Body of pancreas (tissue), 4 donors: ENCODE results near the gene APOB. TPM values are rescaled to one million over a fixed set of nuclear protein-coding genes. Genes with fewer than 3 reads are reported as not detected.

ENCODE experiments used
- ATAC-seq: fragments of 150-250 bp; one replicate; pipeline ENCODE4 v1.9.1; 2016
- DNase-seq, 4 donors: peaks; one replicate each; pipeline ENCODE4 v3.0.0-alpha.2; 2019
- H3K27ac ChIP-seq, 4 donors: fragments of 200-600 bp; sonication (generic); 1 replicate in 3 of 4; 2 replicates in 1 of 4; pipeline versions ENCODE4 v1.5.1 to v1.6.1; 2016 to 2019; ENCODE audit warnings: mild to moderate bottlenecking in 1 of 4, mixed read lengths in 1 of 4, moderate library complexity in 1 of 4
- H3K27me3 ChIP-seq, 2 donors: fragments of 200-600 bp; sonication (generic); one replicate each; pipeline ENCODE4 v1.6.0; 2016; ENCODE audit warnings: mild to moderate bottlenecking in 1 of 2
- H3K36me3 ChIP-seq, 2 donors: fragments of 200-600 bp; sonication (generic); replicated peaks in 1 of 2; 2 replicates each; pipeline ENCODE4 v1.5.1; 2016; ENCODE audit warnings: low read depth in 2 of 2; ENCODE audit not compliant: insufficient read depth in 1 of 2
- H3K4me1 ChIP-seq: fragments of 200-600 bp; sonication (generic); one replicate; pipeline ENCODE4 v1.6.0; 2016
- H3K4me3 ChIP-seq, 2 donors: fragments of 200-600 bp; sonication (generic); 1 replicate in 1 of 2; 2 replicates in 1 of 2; pipeline ENCODE4 v1.5.1; 2016 to 2019
- H3K9me3 ChIP-seq, 3 donors: fragments of 200-600 bp; sonication (generic); 1 replicate in 2 of 3; 2 replicates in 1 of 3; pipeline ENCODE4 v1.5.1; 2016
- POLR2A ChIP-seq, 3 donors: fragments of 450-650 bp; IDR thresholded peaks; one replicate each; pipeline ENCODE4 v1.6.1; 2016; ENCODE audit warnings: antibody characterized with exemption in 3 of 3, mild to moderate bottlenecking in 2 of 3
- WGBS, 2 donors: methylation state at CpG; one replicate each; pipeline ENCODE4 v1.1.5; 2017; 5-methylcytosine and 5-hydroxymethylcytosine counted together
- intact Hi-C: fragments of 100-400 bp; cut with DNase I; formaldehyde crosslinking; loops from one replicate; pipeline ENCODE4 v1.15.1; 2023
- total RNA-seq, 2 donors: library from RNA; depleted of rRNA; stranded (reverse); fragments of >200 nt; gene quantifications; one replicate each; pipeline ENCODE4 v1.1.0, GENCODE V29; 2016
- TF ChIP-seq, protein P1 (sequence below), 7 experiments: fragments of 450-650 bp in 4 of 7; fragments of 200-600 bp in 3 of 7; sonication (generic) in 3 of 7; IDR thresholded peaks; one replicate each; pipeline ENCODE4 v1.5.1; 2016 to 2019; ENCODE audit warnings: antibody characterized with exemption in 7 of 7

Gene APOB
- total RNA-seq, 2 donors from 2014 or later = 0.66 to 0.78 TPM

DNA sequence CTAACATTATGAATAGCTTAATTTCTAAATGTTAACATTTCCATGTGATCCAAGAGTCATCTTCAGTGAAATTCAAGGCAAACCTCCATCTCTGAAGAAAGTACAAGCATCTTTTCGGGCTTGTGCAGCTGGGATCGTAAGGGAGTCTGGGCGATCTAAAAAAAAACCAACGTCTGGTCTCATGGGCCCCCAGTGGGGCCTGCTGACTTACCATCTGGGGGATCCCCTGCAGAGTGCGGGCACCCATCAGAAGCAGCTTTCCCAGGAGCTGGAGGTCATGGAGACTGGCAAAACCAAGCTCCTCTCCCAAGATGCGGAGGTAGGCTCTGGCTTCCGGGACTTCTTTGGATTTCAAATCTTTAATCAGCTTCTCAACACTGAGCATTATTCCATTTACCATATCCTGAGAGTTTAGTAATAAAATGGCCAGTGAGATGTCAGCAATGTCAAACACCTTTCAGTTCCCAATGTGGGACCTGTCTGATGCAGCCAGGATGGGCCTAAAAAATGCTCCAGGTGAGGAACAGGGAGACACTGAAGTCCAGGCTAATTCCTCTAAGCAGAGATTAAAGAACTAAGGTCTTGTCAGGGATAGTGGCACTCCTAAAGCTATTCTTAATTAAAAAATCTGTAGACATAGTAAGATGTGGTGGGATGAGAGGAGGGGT lies 19.0 kb downstream of the APOB start:
- Histone ChIP-seq H3K9me3 (no peaks in the 10 kb centered on the region), H3K36me3 (no peaks in the 10 kb centered on the region), H3K27ac (no peak overlapping the region), H3K4me1 (no peaks in the 10 kb centered on the region), H3K27me3 (no peaks in the 10 kb centered on the region), H3K4me3 (no peak overlapping the region)
- DNase-seq (no peak), ATAC-seq (no peak)
- TF ChIP-seq, protein P1, sequence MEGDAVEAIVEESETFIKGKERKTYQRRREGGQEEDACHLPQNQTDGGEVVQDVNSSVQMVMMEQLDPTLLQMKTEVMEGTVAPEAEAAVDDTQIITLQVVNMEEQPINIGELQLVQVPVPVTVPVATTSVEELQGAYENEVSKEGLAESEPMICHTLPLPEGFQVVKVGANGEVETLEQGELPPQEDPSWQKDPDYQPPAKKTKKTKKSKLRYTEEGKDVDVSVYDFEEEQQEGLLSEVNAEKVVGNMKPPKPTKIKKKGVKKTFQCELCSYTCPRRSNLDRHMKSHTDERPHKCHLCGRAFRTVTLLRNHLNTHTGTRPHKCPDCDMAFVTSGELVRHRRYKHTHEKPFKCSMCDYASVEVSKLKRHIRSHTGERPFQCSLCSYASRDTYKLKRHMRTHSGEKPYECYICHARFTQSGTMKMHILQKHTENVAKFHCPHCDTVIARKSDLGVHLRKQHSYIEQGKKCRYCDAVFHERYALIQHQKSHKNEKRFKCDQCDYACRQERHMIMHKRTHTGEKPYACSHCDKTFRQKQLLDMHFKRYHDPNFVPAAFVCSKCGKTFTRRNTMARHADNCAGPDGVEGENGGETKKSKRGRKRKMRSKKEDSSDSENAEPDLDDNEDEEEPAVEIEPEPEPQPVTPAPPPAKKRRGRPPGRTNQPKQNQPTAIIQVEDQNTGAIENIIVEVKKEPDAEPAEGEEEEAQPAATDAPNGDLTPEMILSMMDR (IDR thresholded peaks at IDR 0.05) = no peak
- no peak for TF ChIP-seq POLR2A (IDR thresholded peaks at IDR 0.05)
- intact Hi-C loops = no loop called here
- WGBS, 2 donors = 81 to 83% methylated on average over 7 of the region's 7 CpGs

DNA sequence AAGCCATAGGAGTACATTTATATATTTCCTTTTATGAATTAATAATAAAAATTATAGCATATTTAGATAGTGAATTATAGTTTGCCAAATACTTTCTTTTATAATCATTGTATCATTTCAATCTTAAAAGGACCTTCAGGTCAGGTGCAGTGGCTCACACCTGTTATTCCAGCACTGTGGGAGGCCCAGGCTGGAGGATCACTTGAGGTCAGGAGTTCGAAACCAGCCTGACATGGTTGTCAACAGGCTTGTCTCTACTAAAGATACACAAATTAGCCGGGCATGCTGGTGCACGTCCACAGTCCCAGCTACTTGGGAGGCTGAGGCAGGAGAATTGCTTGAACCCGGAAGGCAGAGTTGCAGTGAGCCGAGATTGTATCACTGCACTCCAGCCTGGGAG lies 19.7 kb downstream of the APOB start:
- no peaks in the 10 kb centered on the region for H3K36me3 ChIP-seq
- no peak overlapping the region for H3K4me3 ChIP-seq
- DNase-seq (no peak), ATAC-seq (no peak)
- TF ChIP-seq, protein P1 (IDR thresholded peaks at IDR 0.05) = no peak
- no peak for TF ChIP-seq POLR2A (IDR thresholded peaks at IDR 0.05)
- WGBS, 2 donors = 73 to 79% methylated on average over 5 of the region's 5 CpGs
- H3K4me1 ChIP-seq = no peaks in the 10 kb centered on the region
- H3K27ac ChIP-seq = no peak overlapping the region
- H3K9me3 ChIP-seq = no peaks in the 10 kb centered on the region
- H3K27me3 ChIP-seq = no peaks in the 10 kb centered on the region
- intact Hi-C loops = no loop called here

DNA sequence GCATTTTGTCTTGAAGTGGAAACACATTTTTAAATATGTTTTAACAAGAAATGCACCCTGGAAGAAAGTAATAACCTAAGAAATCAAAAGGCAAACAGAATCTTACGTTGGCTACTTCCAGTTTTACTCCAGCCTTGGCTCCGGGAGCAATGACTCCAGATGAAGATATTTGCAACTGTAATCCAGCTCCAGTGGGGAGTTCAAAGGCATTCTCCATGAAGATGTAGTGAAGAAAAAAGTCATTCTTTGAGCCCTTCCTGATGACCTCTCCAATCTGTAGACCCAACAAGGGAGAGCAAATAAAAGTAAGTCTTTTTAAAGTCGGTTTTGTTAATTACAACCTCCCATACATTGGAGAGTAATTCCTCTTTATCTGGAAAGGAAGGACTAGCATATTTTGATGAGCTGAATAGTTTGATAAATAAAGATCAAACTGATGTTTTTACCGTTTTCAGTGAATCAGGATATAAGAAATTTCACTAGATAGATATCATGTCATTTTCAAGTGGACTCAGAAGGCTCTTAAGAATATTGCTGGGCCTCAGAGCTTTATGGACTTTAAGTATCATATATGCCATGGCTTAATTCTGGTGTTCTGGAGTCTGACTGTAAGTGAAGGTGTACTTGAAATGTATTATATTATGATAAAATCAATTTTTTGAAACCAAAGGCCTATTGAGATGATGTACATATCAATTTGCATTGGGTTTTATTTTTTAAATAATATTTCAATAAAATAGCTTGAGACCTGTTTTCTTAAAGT lies 20.3 kb downstream of the APOB start:
- no peak for ATAC-seq

DNA sequence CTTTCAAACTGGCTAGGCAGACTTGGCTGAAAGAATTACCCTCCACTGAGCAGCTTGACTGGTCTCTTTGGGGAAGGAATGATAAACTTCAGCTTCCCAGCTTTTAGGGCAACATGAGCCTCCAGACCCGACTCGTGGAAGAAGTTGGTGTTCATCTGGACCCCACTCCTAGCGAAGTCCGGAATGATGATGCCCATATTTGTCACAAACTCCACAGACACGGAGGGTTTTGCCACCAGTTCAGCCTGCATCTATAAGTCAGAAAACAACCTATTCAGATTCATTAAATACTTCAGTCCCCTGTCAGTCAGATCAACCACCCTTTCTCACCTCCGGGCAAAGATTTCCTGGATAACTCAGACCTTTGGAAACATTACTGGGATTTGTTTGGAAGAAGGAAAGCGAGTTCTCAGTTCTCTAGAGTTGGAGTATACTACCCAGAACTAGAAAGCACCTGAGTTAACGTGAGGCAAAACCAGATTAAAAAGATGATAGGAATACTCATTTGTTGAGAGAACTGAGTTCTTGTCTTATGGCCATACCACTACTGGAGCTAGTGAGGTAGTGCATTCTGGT lies 21.0 kb downstream of the APOB start:
- Histone ChIP-seq H3K27me3 (no peaks in the 10 kb centered on the region), H3K27ac (no peak overlapping the region), H3K4me1 (no peaks in the 10 kb centered on the region), H3K4me3 (no peak overlapping the region), H3K9me3 (no peaks in the 10 kb centered on the region), H3K36me3 (no peaks in the 10 kb centered on the region)
- TF ChIP-seq, protein P1 (IDR thresholded peaks at IDR 0.05) = no peak
- TF ChIP-seq POLR2A (IDR thresholded peaks at IDR 0.05) = no peak
- no peak for ATAC-seq
- intact Hi-C loops = no loop called here
- DNase-seq = no peak
- 65 to 72% methylated on average over 8 of the region's 8 CpGs for WGBS, 2 donors

More for the DNA sequence above, 20.3 kb downstream of the APOB start:
- no peak for TF ChIP-seq POLR2A (IDR thresholded peaks at IDR 0.05)
- TF ChIP-seq, protein P1 (IDR thresholded peaks at IDR 0.05) = no peak
- no peak for DNase-seq
- H3K27me3 ChIP-seq = no peaks in the 10 kb centered on the region
- no peaks in the 10 kb centered on the region for H3K9me3 ChIP-seq
- WGBS, 2 donors = 66 to 69% methylated on average over 4 of the region's 4 CpGs
- H3K4me3 ChIP-seq = no peak overlapping the region
- no peaks in the 10 kb centered on the region for H3K36me3 ChIP-seq
- H3K27ac ChIP-seq = no peak overlapping the region
- intact Hi-C loops = no loop called here
- H3K4me1 ChIP-seq = no peaks in the 10 kb centered on the region
